ENCODE measurements around the gene GLS. TPM values are rescaled to one million over a fixed set of nuclear protein-coding genes. Genes with fewer than 3 reads are reported as not detected.
"Not testable (repeated sequence)": the region's sequence is repeated elsewhere in the genome, so short reads cannot be mapped to it uniquely, and the experiment has no call there.

GLS gene
- total RNA-seq, 1 donor from 2014 or later, result 160 TPM

DNA sequence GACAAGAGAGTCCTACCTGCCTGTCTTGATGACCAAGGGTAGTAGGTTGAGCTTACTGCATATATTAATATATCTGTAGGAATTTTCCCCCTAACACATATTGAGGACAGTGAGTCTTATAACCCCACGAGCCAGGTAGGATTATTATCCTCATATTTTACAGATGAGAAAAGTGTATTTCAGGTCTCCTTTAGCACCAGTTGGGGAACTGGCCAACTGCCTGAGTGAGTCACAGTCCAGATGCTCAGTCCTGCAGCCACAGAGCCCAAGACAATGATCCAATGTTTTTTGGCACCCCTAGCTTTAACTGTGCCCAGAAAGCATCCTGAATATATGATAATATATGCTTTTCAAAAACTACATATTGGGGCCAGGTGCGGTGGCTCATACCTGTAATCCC lies 30.8 kb upstream of the GLS start:
- H3K27me3 Mint-ChIP-seq, result no peaks in the 10 kb centered on the region
- H3K9me3 Mint-ChIP-seq, result no peaks in the 10 kb centered on the region
- no peak overlapping the region for H3K27ac Mint-ChIP-seq
- TF ChIP-seq, protein P1, sequence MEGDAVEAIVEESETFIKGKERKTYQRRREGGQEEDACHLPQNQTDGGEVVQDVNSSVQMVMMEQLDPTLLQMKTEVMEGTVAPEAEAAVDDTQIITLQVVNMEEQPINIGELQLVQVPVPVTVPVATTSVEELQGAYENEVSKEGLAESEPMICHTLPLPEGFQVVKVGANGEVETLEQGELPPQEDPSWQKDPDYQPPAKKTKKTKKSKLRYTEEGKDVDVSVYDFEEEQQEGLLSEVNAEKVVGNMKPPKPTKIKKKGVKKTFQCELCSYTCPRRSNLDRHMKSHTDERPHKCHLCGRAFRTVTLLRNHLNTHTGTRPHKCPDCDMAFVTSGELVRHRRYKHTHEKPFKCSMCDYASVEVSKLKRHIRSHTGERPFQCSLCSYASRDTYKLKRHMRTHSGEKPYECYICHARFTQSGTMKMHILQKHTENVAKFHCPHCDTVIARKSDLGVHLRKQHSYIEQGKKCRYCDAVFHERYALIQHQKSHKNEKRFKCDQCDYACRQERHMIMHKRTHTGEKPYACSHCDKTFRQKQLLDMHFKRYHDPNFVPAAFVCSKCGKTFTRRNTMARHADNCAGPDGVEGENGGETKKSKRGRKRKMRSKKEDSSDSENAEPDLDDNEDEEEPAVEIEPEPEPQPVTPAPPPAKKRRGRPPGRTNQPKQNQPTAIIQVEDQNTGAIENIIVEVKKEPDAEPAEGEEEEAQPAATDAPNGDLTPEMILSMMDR (conservative IDR thresholded peaks at IDR 0.05), result no peak
- H3K4me1 Mint-ChIP-seq (ENCODE audit: unreplicated experiment), result peaks cover 1% of the 10 kb centered on the region
- no peaks in the 10 kb centered on the region for H3K36me3 Mint-ChIP-seq
- no peak overlapping the region for H3K4me3 Mint-ChIP-seq
- DNase-seq (ENCODE audit: extremely low spot score, unreplicated experiment), result no peak

DNA sequence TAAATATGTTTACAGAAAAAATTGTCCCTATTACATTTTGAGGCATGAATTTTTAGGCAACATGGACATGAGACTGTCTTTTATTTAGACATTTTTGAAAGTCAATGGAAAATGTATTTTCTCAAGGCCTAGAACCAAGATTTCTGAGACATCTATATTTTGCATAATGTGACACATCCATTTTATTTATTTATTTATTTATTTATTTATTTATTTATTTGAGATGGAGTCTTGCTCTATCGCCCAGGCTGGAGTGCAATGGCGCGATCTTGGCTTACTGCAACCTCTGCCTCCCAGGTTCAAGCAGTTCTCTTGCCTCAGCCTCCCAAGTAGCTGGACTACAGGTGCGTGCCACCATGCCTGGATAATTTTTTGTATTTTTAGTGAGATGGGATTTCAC lies 27.6 kb upstream of the GLS start:
- H3K4me3 Mint-ChIP-seq; H3K9me3 Mint-ChIP-seq; H3K36me3 Mint-ChIP-seq; H3K27me3 Mint-ChIP-seq; DNase-seq (ENCODE audit: extremely low spot score, unreplicated experiment); H3K27ac Mint-ChIP-seq; H3K4me1 Mint-ChIP-seq (ENCODE audit: unreplicated experiment): not testable (repeated sequence)

DNA sequence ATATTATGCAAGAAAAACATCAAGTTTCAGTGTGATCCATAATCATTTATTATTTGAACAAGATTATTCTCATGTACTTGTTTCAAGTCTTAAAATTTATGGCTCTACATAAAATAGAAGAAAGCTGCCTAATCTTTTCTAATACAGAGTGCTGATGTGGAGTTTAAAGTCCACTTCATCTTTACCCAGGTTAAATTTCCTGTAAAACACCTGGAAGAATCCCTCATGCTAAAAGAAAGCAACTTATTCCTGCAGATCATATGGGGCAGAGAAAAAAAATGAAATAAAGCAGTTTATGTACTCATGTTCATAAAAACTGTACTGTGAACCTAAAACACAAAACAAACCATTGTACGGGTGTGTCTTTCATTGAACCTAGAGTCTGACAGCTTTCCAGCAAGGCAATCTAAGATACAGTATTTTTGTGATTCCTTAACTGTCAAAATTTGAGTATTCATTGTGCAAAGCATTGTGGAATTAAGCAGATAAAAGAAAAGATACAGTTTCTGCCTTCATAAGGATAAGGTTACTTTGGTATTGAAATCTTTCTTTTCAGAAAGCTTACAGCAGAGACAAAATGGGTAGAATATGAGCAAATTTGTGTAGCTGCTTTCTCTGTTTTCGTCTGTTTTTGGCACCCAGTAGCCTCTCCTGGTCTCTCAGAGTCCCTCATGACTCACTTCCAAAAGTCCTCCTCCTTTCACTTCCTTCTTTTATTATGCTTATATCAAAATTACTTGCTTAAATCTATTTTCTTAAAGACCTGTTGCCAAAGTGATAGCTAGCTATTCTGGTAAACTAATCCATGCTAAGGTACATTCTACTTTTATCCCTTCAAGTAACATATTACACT lies 26.9 kb upstream of the GLS start:
- Mint-ChIP-seq H3K36me3 (no peaks in the 10 kb centered on the region), H3K27ac (no peak overlapping the region), H3K9me3 (no peaks in the 10 kb centered on the region), H3K27me3 (no peaks in the 10 kb centered on the region), H3K4me1 (ENCODE audit: unreplicated experiment) (peaks cover 8% of the 10 kb centered on the region), H3K4me3 (no peak overlapping the region)
- TF ChIP-seq, protein P1 (conservative IDR thresholded peaks at IDR 0.05), result no peak
- no peak for DNase-seq (ENCODE audit: extremely low spot score, unreplicated experiment)

DNA sequence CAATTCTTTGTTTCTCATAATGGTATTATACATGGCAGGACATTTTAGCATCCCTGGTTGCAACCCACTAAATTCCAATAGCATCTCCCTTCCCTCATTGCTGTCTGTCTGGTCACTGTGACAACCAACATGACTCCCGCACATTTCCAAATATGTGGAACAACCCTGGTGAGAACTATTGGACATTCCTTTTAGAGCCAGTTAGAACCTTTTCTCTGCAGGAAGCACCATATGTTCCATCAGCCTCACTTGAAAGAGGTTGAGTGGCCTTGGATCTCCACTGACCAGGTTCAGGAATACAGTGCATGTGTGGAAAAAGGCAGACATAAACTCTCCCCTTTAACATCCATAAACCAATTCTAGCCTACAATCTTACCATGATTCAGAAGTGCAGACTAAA lies 25.9 kb upstream of the GLS start:
- H3K36me3 Mint-ChIP-seq, result no peaks in the 10 kb centered on the region
- no peaks in the 10 kb centered on the region for H3K9me3 Mint-ChIP-seq
- no peak overlapping the region for H3K27ac Mint-ChIP-seq
- peaks cover 17% of the 10 kb centered on the region for H3K4me1 Mint-ChIP-seq (ENCODE audit: unreplicated experiment)
- no peaks in the 10 kb centered on the region for H3K27me3 Mint-ChIP-seq
- no peak for DNase-seq (ENCODE audit: extremely low spot score, unreplicated experiment)
- no peak overlapping the region for H3K4me3 Mint-ChIP-seq
- TF ChIP-seq, protein P1 (conservative IDR thresholded peaks at IDR 0.05), result no peak

DNA sequence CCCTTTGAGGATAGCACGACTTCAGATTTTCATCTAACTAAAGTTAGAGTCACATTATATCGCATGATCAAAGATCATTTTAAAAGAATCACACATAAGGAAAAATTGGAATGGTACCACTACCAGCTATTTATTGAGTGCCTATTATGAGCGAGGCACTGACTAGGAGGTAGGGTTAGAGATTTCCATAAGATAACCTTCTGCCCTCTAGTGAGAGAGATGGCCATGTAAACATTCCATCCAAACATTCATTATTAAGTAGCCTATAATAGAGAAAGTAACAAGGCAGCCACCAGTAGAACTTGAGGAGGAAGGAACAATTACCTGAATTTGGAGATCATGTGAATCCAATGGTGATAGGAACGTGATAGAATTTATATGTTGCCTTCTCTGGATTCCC lies 25.4 kb upstream of the GLS start:
- TF ChIP-seq, protein P1 (conservative IDR thresholded peaks at IDR 0.05), result no peak
- no peak for DNase-seq (ENCODE audit: extremely low spot score, unreplicated experiment)
- Mint-ChIP-seq H3K36me3 (no peaks in the 10 kb centered on the region), H3K27me3 (no peaks in the 10 kb centered on the region), H3K27ac (no peak overlapping the region), H3K4me3 (no peak overlapping the region), H3K9me3 (no peaks in the 10 kb centered on the region), H3K4me1 (ENCODE audit: unreplicated experiment) (peaks cover 17% of the 10 kb centered on the region)

DNA sequence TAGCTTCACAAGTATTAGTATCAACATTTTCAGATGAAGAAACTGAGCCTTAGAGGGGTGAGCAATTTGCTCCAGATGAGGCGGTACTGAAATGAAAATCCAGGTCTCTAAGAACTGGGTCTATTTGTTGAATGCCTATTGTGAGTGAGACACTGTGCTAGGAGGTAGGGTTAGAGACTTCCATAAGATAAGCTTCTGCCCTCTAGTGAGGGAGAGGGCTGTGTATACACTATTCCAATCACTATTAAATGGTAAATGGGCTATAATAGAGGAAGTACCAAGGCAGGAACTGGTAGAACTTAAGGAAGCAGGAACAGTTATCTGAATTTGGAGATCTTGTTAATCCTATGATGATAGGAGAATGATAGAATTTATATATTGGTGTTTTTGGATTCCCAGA lies 23.6 kb upstream of the GLS start:
- no peak for DNase-seq (ENCODE audit: extremely low spot score, unreplicated experiment)
- no peaks in the 10 kb centered on the region for H3K36me3 Mint-ChIP-seq
- no peaks in the 10 kb centered on the region for H3K9me3 Mint-ChIP-seq
- H3K4me3 Mint-ChIP-seq, result no peak overlapping the region
- H3K27me3 Mint-ChIP-seq, result no peaks in the 10 kb centered on the region
- no peak overlapping the region for H3K27ac Mint-ChIP-seq
- TF ChIP-seq, protein P1 (conservative IDR thresholded peaks at IDR 0.05), result no peak
- H3K4me1 Mint-ChIP-seq (ENCODE audit: unreplicated experiment), result peaks cover 21% of the 10 kb centered on the region
